HepG2 (cell line): Measurements from ENCODE around the gene PTGES3. TPM values are rescaled to one million over a fixed set of nuclear protein-coding genes. Genes with fewer than 3 reads are reported as not detected.

Experiments
- HES4 ChIP-seq: sonication (generic); formaldehyde crosslinking; IDR thresholded peaks from 2 replicates; pipeline ENCODE4 v1.9.0; 2021; ENCODE audit warnings: mild to moderate bottlenecking, missing genetic modification reagents, borderline replicate concordance
- HOXD1 ChIP-seq: sonication (generic); formaldehyde crosslinking; IDR thresholded peaks from 2 replicates; pipeline ENCODE4 v1.5.0; 2020; ENCODE audit warnings: missing genetic modification reagents
- NKX3-1 ChIP-seq: sonication (generic); formaldehyde crosslinking; IDR thresholded peaks from 2 replicates; pipeline ENCODE4 v1.5.0; 2020; ENCODE audit warnings: missing genetic modification reagents
- POLR2G ChIP-seq: fragments of 200-400 bp; formaldehyde crosslinking; IDR thresholded peaks from 2 replicates; pipeline ENCODE4 v1.6.1; 2018; ENCODE audit warnings: mild to moderate bottlenecking, low read depth, low read length, moderate library complexity
- RXRB ChIP-seq: IDR thresholded peaks from 2 replicates; pipeline ENCODE4 v1.6.1; 2016; ENCODE audit warnings: borderline replicate concordance, missing genetic modification reagents, missing compliant biosample characterization
- SALL1 ChIP-seq: sonication (generic); formaldehyde crosslinking; IDR thresholded peaks from 2 replicates; pipeline ENCODE4 v1.8.0; 2022; ENCODE audit warnings: mild to moderate bottlenecking, missing genetic modification reagents
- ZNF124 ChIP-seq: sonication (generic); formaldehyde crosslinking; IDR thresholded peaks from 2 replicates; pipeline ENCODE4 v1.4.0; 2020; ENCODE audit warnings: missing genetic modification reagents
- ZNF225 ChIP-seq: sonication (generic); formaldehyde crosslinking; IDR thresholded peaks from 2 replicates; pipeline ENCODE4 v1.4.0; 2020; ENCODE audit warnings: mild to moderate bottlenecking, missing genetic modification reagents
- ZNF589 ChIP-seq: sonication (generic); formaldehyde crosslinking; conservative IDR thresholded peaks from 2 replicates; pipeline ENCODE4 v1.8.0; 2022; ENCODE audit warnings: mild to moderate bottlenecking, moderate library complexity, missing genetic modification reagents
- ZNF768 ChIP-seq: sonication (generic); formaldehyde crosslinking; IDR thresholded peaks from 2 replicates; pipeline ENCODE4 v1.4.0; 2020; ENCODE audit warnings: missing genetic modification reagents
- polyA plus RNA-seq, 8 experiments: library from polyadenylated mRNA; depleted of rRNA in 3 of 8; stranded (reverse) in 7 of 8; unstranded in 1 of 8; fragments of >200 nt; fragmentation: Illumina TruSeq in 4 of 8; extraction: Trizol in 4 of 8; gene quantifications; 2 replicates each; pipeline versions ENCODE4 v1.2.1 to v1.2.3, GENCODE V29; 2011 to 2016; ENCODE audit warnings: low read depth in 4 of 8, missing spikeins in 1 of 8, mixed read lengths in 1 of 8; ENCODE audit not compliant: insufficient read depth in 1 of 8
- total RNA-seq, 5 experiments: library from RNA; depleted of rRNA; stranded (reverse); fragments of >200 nt; fragmentation: Illumina TruSeq; extraction: Trizol; gene quantifications; 2 replicates each; pipeline ENCODE4 v1.2.3, GENCODE V29; 2016; ENCODE audit warnings: low read depth in 1 of 5
- TF ChIP-seq, protein P1 (sequence below): sonication (generic); formaldehyde crosslinking; IDR thresholded peaks from 2 replicates; pipeline ENCODE4 v1.5.1; 2020; ENCODE audit warnings: mild to moderate bottlenecking, missing genetic modification reagents, borderline replicate concordance
- TF ChIP-seq, protein P2 (sequence below): sonication (generic); formaldehyde crosslinking; IDR thresholded peaks from 2 replicates; pipeline ENCODE4 v1.4.0; 2020; ENCODE audit warnings: mild to moderate bottlenecking, missing genetic modification reagents
- TF ChIP-seq, protein P3 (sequence below): sonication (generic); formaldehyde crosslinking; IDR thresholded peaks from 2 replicates; pipeline ENCODE4 v1.4.0; 2020; ENCODE audit warnings: missing genetic modification reagents, borderline replicate concordance
- TF ChIP-seq, protein P4 (sequence below): sonication (generic); IDR thresholded peaks from 2 replicates; pipeline ENCODE4 v1.6.1; 2016; ENCODE audit warnings: low read depth, borderline replicate concordance
- TF ChIP-seq, protein P5 (sequence below): sonication (generic); formaldehyde crosslinking; IDR thresholded peaks from 2 replicates; pipeline ENCODE4 v1.5.1; 2020; ENCODE audit warnings: missing genetic modification reagents, mild to moderate bottlenecking, borderline replicate concordance

The PTGES3 gene
- total and polyA plus RNA-seq, 2 of the 13 experiments (the other 11 are each of a cell fraction or from before 2014, with no cell fraction given): 54.4 to 159 TPM

DNA sequence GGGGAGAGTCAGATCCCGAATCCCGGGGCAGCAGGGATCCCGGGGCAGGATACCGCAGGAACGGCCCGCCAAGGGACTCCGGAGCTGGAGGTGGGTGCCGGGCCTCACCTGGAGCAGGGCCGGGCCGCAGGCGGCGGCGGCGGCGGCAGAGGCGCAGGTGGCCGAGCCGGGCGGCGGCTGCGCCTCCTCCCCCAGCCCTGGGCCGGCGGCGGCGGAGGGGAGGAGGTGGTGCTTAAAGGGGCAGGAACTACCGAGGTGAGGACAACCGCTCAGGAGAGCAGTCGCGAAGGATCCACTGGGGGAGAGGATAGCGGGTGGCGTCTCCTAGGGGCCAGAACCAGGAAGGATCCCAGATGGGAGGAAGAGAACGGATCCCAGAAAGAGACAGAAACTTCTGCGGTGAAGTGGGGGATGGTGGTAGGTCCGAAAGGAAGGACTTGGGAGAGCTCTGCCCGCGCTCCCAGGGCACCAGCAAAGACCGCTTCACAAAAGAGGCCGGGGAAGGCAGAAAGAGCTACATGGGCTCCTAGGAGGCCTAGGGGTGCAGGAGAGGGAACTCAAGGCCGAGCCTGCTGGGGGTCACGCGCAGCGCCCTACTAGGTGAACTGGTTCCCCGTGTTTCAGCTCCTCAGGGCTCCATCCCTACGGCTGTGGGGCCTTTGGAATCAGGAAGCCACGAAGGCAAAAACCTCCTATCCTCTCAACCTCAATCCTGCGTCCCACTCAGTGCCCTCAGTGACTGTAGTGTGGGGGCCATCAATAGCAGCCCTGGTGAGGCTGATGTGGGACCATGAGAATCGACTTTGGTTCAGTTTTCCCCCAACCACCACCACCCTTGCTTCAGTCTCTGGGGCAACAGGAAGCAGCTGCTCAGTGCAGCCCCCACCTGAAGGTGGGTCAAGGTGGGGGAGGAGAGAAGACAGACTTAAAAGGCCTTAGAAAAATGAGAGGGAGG, 53.0 kb downstream of the PTGES3 start (continued):
- TF ChIP-seq ZNF225: no peak
- TF ChIP-seq, protein P1, sequence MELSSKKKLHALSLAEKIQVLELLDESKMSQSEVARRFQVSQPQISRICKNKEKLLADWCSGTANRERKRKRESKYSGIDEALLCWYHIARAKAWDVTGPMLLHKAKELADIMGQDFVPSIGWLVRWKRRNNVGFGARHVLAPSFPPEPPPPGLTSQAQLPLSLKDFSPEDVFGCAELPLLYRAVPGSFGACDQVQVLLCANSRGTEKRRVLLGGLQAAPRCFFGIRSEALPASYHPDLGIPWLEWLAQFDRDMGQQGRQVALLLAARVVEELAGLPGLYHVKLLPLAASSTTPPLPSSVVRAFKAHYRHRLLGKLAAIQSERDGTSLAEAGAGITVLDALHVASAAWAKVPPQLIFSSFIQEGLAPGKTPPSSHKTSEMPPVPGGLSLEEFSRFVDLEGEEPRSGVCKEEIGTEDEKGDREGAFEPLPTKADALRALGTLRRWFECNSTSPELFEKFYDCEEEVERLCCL (CRISPR knock-in tag): no peak
- TF ChIP-seq ZNF768 (CRISPR knock-in tag): no peak
- TF ChIP-seq, protein P2, sequence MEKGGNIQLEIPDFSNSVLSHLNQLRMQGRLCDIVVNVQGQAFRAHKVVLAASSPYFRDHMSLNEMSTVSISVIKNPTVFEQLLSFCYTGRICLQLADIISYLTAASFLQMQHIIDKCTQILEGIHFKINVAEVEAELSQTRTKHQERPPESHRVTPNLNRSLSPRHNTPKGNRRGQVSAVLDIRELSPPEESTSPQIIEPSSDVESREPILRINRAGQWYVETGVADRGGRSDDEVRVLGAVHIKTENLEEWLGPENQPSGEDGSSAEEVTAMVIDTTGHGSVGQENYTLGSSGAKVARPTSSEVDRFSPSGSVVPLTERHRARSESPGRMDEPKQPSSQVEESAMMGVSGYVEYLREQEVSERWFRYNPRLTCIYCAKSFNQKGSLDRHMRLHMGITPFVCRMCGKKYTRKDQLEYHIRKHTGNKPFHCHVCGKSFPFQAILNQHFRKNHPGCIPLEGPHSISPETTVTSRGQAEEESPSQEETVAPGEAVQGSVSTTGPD (CRISPR knock-in tag): no peak
- no peak for TF ChIP-seq ZNF589 (CRISPR knock-in tag)
- TF ChIP-seq SALL1 (CRISPR knock-in tag): no peak
- TF ChIP-seq, protein P3, sequence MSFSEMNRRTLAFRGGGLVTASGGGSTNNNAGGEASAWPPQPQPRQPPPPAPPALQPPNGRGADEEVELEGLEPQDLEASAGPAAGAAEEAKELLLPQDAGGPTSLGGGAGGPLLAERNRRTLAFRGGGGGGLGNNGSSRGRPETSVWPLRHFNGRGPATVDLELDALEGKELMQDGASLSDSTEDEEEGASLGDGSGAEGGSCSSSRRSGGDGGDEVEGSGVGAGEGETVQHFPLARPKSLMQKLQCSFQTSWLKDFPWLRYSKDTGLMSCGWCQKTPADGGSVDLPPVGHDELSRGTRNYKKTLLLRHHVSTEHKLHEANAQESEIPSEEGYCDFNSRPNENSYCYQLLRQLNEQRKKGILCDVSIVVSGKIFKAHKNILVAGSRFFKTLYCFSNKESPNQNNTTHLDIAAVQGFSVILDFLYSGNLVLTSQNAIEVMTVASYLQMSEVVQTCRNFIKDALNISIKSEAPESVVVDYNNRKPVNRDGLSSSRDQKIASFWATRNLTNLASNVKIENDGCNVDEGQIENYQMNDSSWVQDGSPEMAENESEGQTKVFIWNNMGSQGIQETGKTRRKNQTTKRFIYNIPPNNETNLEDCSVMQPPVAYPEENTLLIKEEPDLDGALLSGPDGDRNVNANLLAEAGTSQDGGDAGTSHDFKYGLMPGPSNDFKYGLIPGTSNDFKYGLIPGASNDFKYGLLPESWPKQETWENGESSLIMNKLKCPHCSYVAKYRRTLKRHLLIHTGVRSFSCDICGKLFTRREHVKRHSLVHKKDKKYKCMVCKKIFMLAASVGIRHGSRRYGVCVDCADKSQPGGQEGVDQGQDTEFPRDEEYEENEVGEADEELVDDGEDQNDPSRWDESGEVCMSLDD (CRISPR knock-in tag): no peak
- TF ChIP-seq HOXD1: no peak
- TF ChIP-seq ZNF124: peak; percentile 24; the same call in 1 of the 2 replicates
- TF ChIP-seq NKX3-1 (CRISPR knock-in tag): no peak
- peak; percentile 11; the same call in 1 of the 2 replicates for TF ChIP-seq RXRB (CRISPR knock-in tag)
- TF ChIP-seq, protein P4, sequence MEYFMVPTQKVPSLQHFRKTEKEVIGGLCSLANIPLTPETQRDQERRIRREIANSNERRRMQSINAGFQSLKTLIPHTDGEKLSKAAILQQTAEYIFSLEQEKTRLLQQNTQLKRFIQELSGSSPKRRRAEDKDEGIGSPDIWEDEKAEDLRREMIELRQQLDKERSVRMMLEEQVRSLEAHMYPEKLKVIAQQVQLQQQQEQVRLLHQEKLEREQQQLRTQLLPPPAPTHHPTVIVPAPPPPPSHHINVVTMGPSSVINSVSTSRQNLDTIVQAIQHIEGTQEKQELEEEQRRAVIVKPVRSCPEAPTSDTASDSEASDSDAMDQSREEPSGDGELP: peak; percentile 47; the same call in 1 of the 2 replicates
- TF ChIP-seq POLR2G: no peak
- no peak for TF ChIP-seq HES4 (CRISPR knock-in tag)
- TF ChIP-seq, protein P5, sequence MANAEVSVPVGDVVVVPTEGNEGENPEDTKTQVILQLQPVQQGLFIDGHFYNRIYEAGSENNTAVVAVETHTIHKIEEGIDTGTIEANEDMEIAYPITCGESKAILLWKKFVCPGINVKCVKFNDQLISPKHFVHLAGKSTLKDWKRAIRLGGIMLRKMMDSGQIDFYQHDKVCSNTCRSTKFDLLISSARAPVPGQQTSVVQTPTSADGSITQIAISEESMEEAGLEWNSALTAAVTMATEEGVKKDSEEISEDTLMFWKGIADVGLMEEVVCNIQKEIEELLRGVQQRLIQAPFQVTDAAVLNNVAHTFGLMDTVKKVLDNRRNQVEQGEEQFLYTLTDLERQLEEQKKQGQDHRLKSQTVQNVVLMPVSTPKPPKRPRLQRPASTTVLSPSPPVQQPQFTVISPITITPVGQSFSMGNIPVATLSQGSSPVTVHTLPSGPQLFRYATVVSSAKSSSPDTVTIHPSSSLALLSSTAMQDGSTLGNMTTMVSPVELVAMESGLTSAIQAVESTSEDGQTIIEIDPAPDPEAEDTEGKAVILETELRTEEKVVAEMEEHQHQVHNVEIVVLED (CRISPR knock-in tag): no peak
